ENCODE results near the gene UBE2Z.
"Not testable (repeated sequence)": the region's sequence is repeated elsewhere in the genome, so short reads cannot be mapped to it uniquely, and the experiment has no call there.

Gene UBE2Z

GRCh38 chr17:48871551-48872351 is 36.5 kb upstream of the UBE2Z start:
- Histone ChIP-seq H3K4me1 (ENCODE audit: low read length) (peaks cover 3% of the 10 kb centered on the region), H3K4me3 (ENCODE audit: low read length) (no peak overlapping the region), H3K4me2 (ENCODE audit: low read depth, low read length) (no peak overlapping the region), H3K9me3 (replicated peaks; ENCODE audit: insufficient read depth, low read length) (no peaks in the 10 kb centered on the region), H2AFZ (ENCODE audit: low read length) (no peak overlapping the region), H3K27me3 (replicated peaks; ENCODE audit: insufficient read depth, low read length) (no peaks in the 10 kb centered on the region), H3F3A (ENCODE audit: insufficient read depth, low read length) (peaks cover 2% of the 10 kb centered on the region; the same call in 1 of the 2 replicates), H3K9me2 (replicated peaks; ENCODE audit: insufficient read depth, low read length) (no peaks in the 10 kb centered on the region), H3K27ac (ENCODE audit: low read length) (no peak overlapping the region), H3K9ac (ENCODE audit: low read length) (no peak overlapping the region), H3K36me3 (replicated peaks; ENCODE audit: insufficient read depth, low read length) (no peaks in the 10 kb centered on the region), H3K79me2 (ENCODE audit: low read length) (no peaks in the 10 kb centered on the region), H4K20me1 (ENCODE audit: insufficient read depth, low read length) (no peaks in the 10 kb centered on the region)
- DNase-seq, result no peak
- TF ChIP-seq, protein P1, sequence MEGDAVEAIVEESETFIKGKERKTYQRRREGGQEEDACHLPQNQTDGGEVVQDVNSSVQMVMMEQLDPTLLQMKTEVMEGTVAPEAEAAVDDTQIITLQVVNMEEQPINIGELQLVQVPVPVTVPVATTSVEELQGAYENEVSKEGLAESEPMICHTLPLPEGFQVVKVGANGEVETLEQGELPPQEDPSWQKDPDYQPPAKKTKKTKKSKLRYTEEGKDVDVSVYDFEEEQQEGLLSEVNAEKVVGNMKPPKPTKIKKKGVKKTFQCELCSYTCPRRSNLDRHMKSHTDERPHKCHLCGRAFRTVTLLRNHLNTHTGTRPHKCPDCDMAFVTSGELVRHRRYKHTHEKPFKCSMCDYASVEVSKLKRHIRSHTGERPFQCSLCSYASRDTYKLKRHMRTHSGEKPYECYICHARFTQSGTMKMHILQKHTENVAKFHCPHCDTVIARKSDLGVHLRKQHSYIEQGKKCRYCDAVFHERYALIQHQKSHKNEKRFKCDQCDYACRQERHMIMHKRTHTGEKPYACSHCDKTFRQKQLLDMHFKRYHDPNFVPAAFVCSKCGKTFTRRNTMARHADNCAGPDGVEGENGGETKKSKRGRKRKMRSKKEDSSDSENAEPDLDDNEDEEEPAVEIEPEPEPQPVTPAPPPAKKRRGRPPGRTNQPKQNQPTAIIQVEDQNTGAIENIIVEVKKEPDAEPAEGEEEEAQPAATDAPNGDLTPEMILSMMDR (IDR thresholded peaks at IDR 0.05; ENCODE audit: low read length), result no peak
- TF ChIP-seq EZH2 (optimal IDR thresholded peaks at IDR 0.05; ENCODE audit: low read depth, low read length) (no peak), EZH2phosphoT487 (IDR thresholded peaks at IDR 0.05; ENCODE audit: low read length) (no peak)

DNA sequence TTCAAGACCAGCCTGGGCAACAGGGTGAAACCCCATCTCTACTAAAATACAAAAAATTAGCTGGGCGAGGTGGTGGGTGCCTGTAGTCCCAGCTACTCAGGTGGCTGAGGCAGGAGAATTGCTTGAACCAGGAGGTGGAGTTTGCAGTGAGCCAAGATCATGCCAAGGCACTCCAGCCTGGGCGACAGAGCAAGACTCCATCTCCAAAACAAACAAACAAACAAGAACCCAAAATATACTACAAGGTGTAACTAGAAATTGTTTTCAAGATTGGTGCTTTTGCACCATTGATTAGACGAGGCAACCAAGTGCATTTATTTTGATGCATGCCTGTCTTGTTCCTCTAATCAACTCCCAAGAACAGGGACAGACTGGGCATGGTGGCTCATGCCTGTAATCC is 35.8 kb upstream of the UBE2Z start:
- H3K27me3 ChIP-seq (replicated peaks; ENCODE audit: insufficient read depth, low read length); H3K4me2 ChIP-seq (ENCODE audit: low read depth, low read length); DNase-seq; H3K9me2 ChIP-seq (replicated peaks; ENCODE audit: insufficient read depth, low read length); H3K79me2 ChIP-seq (ENCODE audit: low read length); H3K9me3 ChIP-seq (replicated peaks; ENCODE audit: insufficient read depth, low read length); H3F3A ChIP-seq (ENCODE audit: insufficient read depth, low read length); H3K4me1 ChIP-seq (ENCODE audit: low read length); H3K9ac ChIP-seq (ENCODE audit: low read length); H3K27ac ChIP-seq (ENCODE audit: low read length); H3K36me3 ChIP-seq (replicated peaks; ENCODE audit: insufficient read depth, low read length); H4K20me1 ChIP-seq (ENCODE audit: insufficient read depth, low read length); H3K4me3 ChIP-seq (ENCODE audit: low read length); H2AFZ ChIP-seq (ENCODE audit: low read length): not testable (repeated sequence)

DNA sequence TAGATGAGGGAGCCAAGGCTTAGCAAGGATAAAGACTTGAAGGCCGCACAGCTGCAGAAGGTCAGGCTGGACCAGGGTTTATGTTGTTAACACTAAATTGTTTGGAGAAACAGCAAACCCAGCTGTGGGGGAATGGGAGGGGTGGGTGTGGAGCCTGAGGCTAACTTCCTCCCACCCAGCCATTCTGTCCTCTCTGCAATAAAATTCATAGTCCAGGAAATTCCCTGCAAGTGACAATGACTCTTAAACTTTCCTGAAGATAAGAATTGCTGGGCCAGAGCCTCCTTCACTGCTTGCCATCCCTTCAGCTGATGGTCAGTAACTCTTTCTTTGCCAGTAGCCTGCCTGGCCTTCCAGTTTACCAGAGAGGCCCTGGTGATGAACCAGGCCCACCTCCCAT is 35.0 kb upstream of the UBE2Z start:
- Histone ChIP-seq H3K36me3 (replicated peaks; ENCODE audit: insufficient read depth, low read length) (no peaks in the 10 kb centered on the region), H3K4me2 (ENCODE audit: low read depth, low read length) (no peak overlapping the region), H3K9ac (ENCODE audit: low read length) (no peak overlapping the region), H4K20me1 (ENCODE audit: insufficient read depth, low read length) (no peaks in the 10 kb centered on the region), H3K4me1 (ENCODE audit: low read length) (peaks cover 10% of the 10 kb centered on the region), H3K27ac (ENCODE audit: low read length) (no peak overlapping the region), H3F3A (ENCODE audit: insufficient read depth, low read length) (peaks cover 3% of the 10 kb centered on the region; the same call in 1 of the 2 replicates), H3K9me2 (replicated peaks; ENCODE audit: insufficient read depth, low read length) (no peaks in the 10 kb centered on the region), H3K4me3 (ENCODE audit: low read length) (no peak overlapping the region), H2AFZ (ENCODE audit: low read length) (no peak overlapping the region), H3K9me3 (replicated peaks; ENCODE audit: insufficient read depth, low read length) (no peaks in the 10 kb centered on the region), H3K79me2 (ENCODE audit: low read length) (no peaks in the 10 kb centered on the region), H3K27me3 (replicated peaks; ENCODE audit: insufficient read depth, low read length) (no peaks in the 10 kb centered on the region)
- TF ChIP-seq EZH2phosphoT487 (IDR thresholded peaks at IDR 0.05; ENCODE audit: low read length), result no peak
- TF ChIP-seq, protein P1 (IDR thresholded peaks at IDR 0.05; ENCODE audit: low read length), result no peak
- TF ChIP-seq EZH2 (optimal IDR thresholded peaks at IDR 0.05; ENCODE audit: low read depth, low read length), result no peak
- DNase-seq, result no peak
